OCI-LY3 (cell line): ENCODE results near the gene CRIP3.
"Not testable (repeated sequence)": the region's sequence is repeated elsewhere in the genome, so short reads cannot be mapped to it uniquely, and the experiment has no call there.

Experiments used
- H2AFZ ChIP-seq: fragments of 200-600, 300-600 bp; shearing (Covaris generic); 2 replicates; pipeline ENCODE4 v1.6.0; 2014; ENCODE audit warnings: antibody characterized with exemption, low read depth, low read length
- H3K27ac ChIP-seq: fragments of 200-600, 300-600 bp; sonication (generic); 2 replicates; pipeline ENCODE4 v1.5.1; 2014; ENCODE audit warnings: mild to moderate bottlenecking, low read length, moderate library complexity, mixed read lengths
- H3K27me3 ChIP-seq: fragments of 200-600, 300-600 bp; sonication (generic); 2 replicates; pipeline ENCODE4 v1.6.1; 2014; ENCODE audit warnings: low read depth, low read length, mixed read lengths
- H3K36me3 ChIP-seq: fragments of 200-600, 300-600 bp; sonication (generic); replicated peaks from 2 replicates; pipeline ENCODE3; 2014; ENCODE audit warnings: low read depth, low read length, mixed read lengths
- H3K4me1 ChIP-seq: fragments of 300-600, 200-600 bp; sonication (generic); 2 replicates; pipeline ENCODE4 v1.6.1; 2014; ENCODE audit warnings: low read length, mixed read lengths
- H3K4me2 ChIP-seq: fragments of 200-600, 300-600 bp; sonication (generic); 2 replicates; pipeline ENCODE4 v1.6.1; 2014; ENCODE audit warnings: low read length, mixed read lengths
- H3K4me3 ChIP-seq: fragments of 300-600, 200-600 bp; sonication (generic); 2 replicates; pipeline ENCODE4 v1.5.1; 2014; ENCODE audit warnings: antibody characterized with exemption, mild to moderate bottlenecking, low read length, moderate library complexity
- H3K79me2 ChIP-seq: fragments of 300-600, 200-600 bp; shearing (Covaris generic); 2 replicates; pipeline ENCODE4 v1.6.1; 2014; ENCODE audit warnings: mild to moderate bottlenecking, low read length, mixed read lengths
- H3K9ac ChIP-seq: fragments of 300-600, 200-600 bp; shearing (Covaris generic); 2 replicates; pipeline ENCODE4 v1.6.0; 2014; ENCODE audit warnings: mild to moderate bottlenecking, low read length, moderate library complexity
- H3K9me3 ChIP-seq: fragments of 200-600, 300-600 bp; shearing (Covaris generic); 2 replicates; pipeline ENCODE4 v1.6.1; 2014; ENCODE audit warnings: low read length, mixed read lengths; ENCODE audit not compliant: insufficient read depth
- H4K20me1 ChIP-seq: fragments of 200-600, 300-600 bp; sonication (generic); 2 replicates; pipeline ENCODE4 v1.6.1; 2016; ENCODE audit warnings: low read length, mixed read lengths; ENCODE audit not compliant: insufficient read depth
- CTCF ChIP-seq: fragments of 200-600, 300-600 bp; sonication (generic); IDR thresholded peaks from 2 replicates; pipeline ENCODE4 v1.5.1; 2014; ENCODE audit warnings: antibody characterized with exemption, low read length, low read depth
- EZH2phosphoT487 ChIP-seq: fragments of 200-600 bp; shearing (Covaris generic); IDR thresholded peaks from 2 replicates; pipeline ENCODE4 v1.6.1; 2018; ENCODE audit warnings: antibody characterized with exemption, mixed run types, low read depth

The CRIP3 gene

GRCh38 chr6:43303751-43304331, 4.8 kb downstream of the CRIP3 start:
- no peak overlapping the region for H3K9ac ChIP-seq
- H3K36me3 ChIP-seq: peaks cover 2% of the 10 kb centered on the region
- no peaks in the 10 kb centered on the region for H3K79me2 ChIP-seq
- no peak overlapping the region for H2AFZ ChIP-seq
- TF ChIP-seq EZH2phosphoT487 (no peak), CTCF (no peak)
- H4K20me1 ChIP-seq: no peaks in the 10 kb centered on the region
- H3K27me3 ChIP-seq: no peaks in the 10 kb centered on the region
- H3K4me2 ChIP-seq: no peak overlapping the region
- H3K9me3 ChIP-seq: no peaks in the 10 kb centered on the region
- H3K27ac ChIP-seq: no peak overlapping the region
- no peak overlapping the region for H3K4me3 ChIP-seq
- H3K4me1 ChIP-seq: peaks cover 19% of the 10 kb centered on the region

GRCh38 chr6:43303006-43303405, 5.6 kb downstream of the CRIP3 start:
- H3K79me2 ChIP-seq, H3K36me3 ChIP-seq, H3K9me3 ChIP-seq, H3K27me3 ChIP-seq, H2AFZ ChIP-seq, H4K20me1 ChIP-seq, H3K4me3 ChIP-seq, H3K9ac ChIP-seq, H3K4me2 ChIP-seq, H3K27ac ChIP-seq: not testable (repeated sequence)
- peaks cover 15% of the 10 kb centered on the region for H3K4me1 ChIP-seq

GRCh38 chr6:43302126-43302525, 6.5 kb downstream of the CRIP3 start:
- no peaks in the 10 kb centered on the region for H3K27me3 ChIP-seq
- TF ChIP-seq EZH2phosphoT487 (no peak), CTCF (no peak)
- H3K4me3 ChIP-seq: no peak overlapping the region
- no peaks in the 10 kb centered on the region for H4K20me1 ChIP-seq
- no peak overlapping the region for H3K4me2 ChIP-seq
- H2AFZ ChIP-seq: no peak overlapping the region
- H3K36me3 ChIP-seq: peaks cover 2% of the 10 kb centered on the region
- no peaks in the 10 kb centered on the region for H3K9me3 ChIP-seq
- H3K9ac ChIP-seq: no peak overlapping the region
- no peaks in the 10 kb centered on the region for H3K79me2 ChIP-seq
- peaks cover 11% of the 10 kb centered on the region for H3K4me1 ChIP-seq
- no peak overlapping the region for H3K27ac ChIP-seq

- H3K36me3 ChIP-seq: no peaks in the 10 kb centered on the region
- no peak overlapping the region for H3K4me2 ChIP-seq
- H3K27me3 ChIP-seq: no peaks in the 10 kb centered on the region
- H3K27ac ChIP-seq: no peak overlapping the region
- no peaks in the 10 kb centered on the region for H3K79me2 ChIP-seq
- H3K9me3 ChIP-seq: no peaks in the 10 kb centered on the region
- peaks cover 11% of the 10 kb centered on the region for H3K4me1 ChIP-seq
- H3K9ac ChIP-seq: no peak overlapping the region
- no peak overlapping the region for H3K4me3 ChIP-seq
- H2AFZ ChIP-seq: no peak overlapping the region
- TF ChIP-seq EZH2phosphoT487 (no peak), CTCF (no peak)
- H4K20me1 ChIP-seq: no peaks in the 10 kb centered on the region
Measured at GRCh38 chr6:43301081-43301870, 7.3 kb downstream of the CRIP3 start.
